PFSK-1 (cell line): ENCODE data around the gene ATXN2.

Source experiments
- POLR2AphosphoS5 ChIP-seq: IDR thresholded peaks from 2 replicates; pipeline ENCODE4 v1.6.1; 2012; ENCODE audit warnings: low read depth, mild to moderate bottlenecking, control low read depth, low read length, moderate library complexity
- TAF1 ChIP-seq: IDR thresholded peaks from 2 replicates; pipeline ENCODE4 v1.6.1; 2012; ENCODE audit warnings: low read length, control low read depth, borderline replicate concordance; ENCODE audit not compliant: insufficient read depth

DNA sequence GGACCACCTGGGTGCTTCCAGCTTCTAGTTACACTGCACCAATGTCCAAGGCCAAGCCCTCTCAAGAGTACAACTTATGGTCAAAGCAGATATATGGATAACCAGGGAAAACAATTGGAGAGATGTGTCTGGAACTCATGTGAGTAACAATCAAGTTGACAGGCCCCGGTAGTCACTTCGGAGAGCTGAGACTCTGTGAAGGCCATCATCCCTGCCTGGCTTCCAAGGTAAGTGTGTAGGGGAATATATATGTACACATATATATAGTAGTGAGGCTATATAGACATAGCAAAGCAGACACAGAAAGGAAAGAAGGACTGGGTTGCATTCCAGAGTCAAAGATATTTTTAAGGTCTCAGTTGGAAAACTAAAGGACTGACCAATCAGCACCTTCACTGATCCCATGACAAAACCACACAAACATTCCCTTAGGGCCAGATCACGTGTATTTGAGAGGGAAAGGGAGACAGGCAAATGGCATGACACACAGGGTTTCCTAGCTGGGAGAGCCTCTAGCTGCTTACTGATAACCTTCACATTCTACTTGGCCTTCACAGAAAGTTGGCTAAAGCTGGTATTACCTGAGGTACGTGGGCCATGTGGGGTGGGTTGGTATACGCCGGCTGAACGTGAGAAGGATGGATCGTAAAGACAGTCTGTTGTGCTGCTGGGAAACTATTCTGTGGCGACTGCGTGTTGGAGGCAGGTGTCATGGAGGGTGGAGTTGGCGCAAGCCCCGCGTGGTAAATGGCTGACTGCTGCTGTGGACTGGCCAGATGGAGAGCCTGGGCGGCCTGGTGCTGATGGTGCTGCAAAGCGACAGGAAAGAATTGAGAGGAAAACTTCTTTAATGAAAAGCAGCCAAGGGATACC is 143.4 kb downstream of the ATXN2 start:
- no peak for TF ChIP-seq POLR2AphosphoS5
- no peak for TF ChIP-seq TAF1
